Osteoblast (primary cell): ENCODE data around the gene DPP10. TPM values are rescaled to one million over a fixed set of nuclear protein-coding genes. Genes with fewer than 3 reads are reported as not detected.

ENCODE experiments used
- DNase-seq: peaks from one replicate; pipeline ENCODE4 v3.0.0; 2011; ENCODE audit warnings: low spot score, mixed read lengths; ENCODE audit not compliant: insufficient read length; ENCODE audit errors: missing footprints
- H2AFZ ChIP-seq: 2 replicates; pipeline ENCODE4 v1.6.0; 2011; ENCODE audit warnings: mild to moderate bottlenecking, low read length
- H3K27ac ChIP-seq: 2 replicates; pipeline ENCODE4 v1.5.1; 2011; ENCODE audit warnings: mild to moderate bottlenecking, low read depth, low read length, moderate library complexity
- H3K27me3 ChIP-seq: 2 replicates; pipeline ENCODE4 v1.6.0; 2012; ENCODE audit warnings: mild to moderate bottlenecking, control low read depth, inconsistent platforms, low read length, moderate library complexity; ENCODE audit not compliant: insufficient read depth
- H3K36me3 ChIP-seq: 2 replicates; pipeline ENCODE4 v1.5.1; 2011; ENCODE audit warnings: mild to moderate bottlenecking, low read length, control low read depth, moderate library complexity; ENCODE audit not compliant: insufficient read depth
- H3K4me1 ChIP-seq: 2 replicates; pipeline ENCODE4 v1.5.1; 2011; ENCODE audit warnings: mild to moderate bottlenecking, low read length, control low read depth, moderate library complexity; ENCODE audit not compliant: insufficient read depth
- H3K4me2 ChIP-seq: 2 replicates; pipeline ENCODE4 v1.6.0; 2011; ENCODE audit warnings: mild to moderate bottlenecking, low read length; ENCODE audit not compliant: insufficient read depth
- H3K4me3 ChIP-seq: fragments of 200-600 bp; sonication (generic); 3 replicates; pipeline ENCODE4 v1.5.1; 2012; ENCODE audit warnings: mild to moderate bottlenecking, low read length, inconsistent platforms; ENCODE audit not compliant: insufficient read depth
- H3K79me2 ChIP-seq: 2 replicates; pipeline ENCODE4 v1.6.0; 2012; ENCODE audit warnings: mild to moderate bottlenecking, low read length, control low read depth, inconsistent platforms; ENCODE audit not compliant: insufficient read depth
- H3K9me3 ChIP-seq: 2 replicates; pipeline ENCODE4 v1.5.1; 2011; ENCODE audit warnings: low read depth, low read length, control low read depth
- H4K20me1 ChIP-seq: 2 replicates; pipeline ENCODE4 v1.6.0; 2012; ENCODE audit warnings: mild to moderate bottlenecking, low read length, control low read depth; ENCODE audit not compliant: insufficient read depth
- total RNA-seq: library from RNA; depleted of rRNA; stranded (reverse); fragments of >200 nt; gene quantifications from 2 replicates; pipeline ENCODE4 v1.2.3, GENCODE V29; 2012
- TF ChIP-seq, protein P1 (sequence below): IDR thresholded peaks from 2 replicates; pipeline ENCODE4 v1.5.1; 2011; ENCODE audit warnings: mild to moderate bottlenecking, low read depth, low read length, moderate library complexity; ENCODE audit errors: extremely low read depth

The DPP10 gene
- total RNA-seq, 1 donor = not detected

DNA sequence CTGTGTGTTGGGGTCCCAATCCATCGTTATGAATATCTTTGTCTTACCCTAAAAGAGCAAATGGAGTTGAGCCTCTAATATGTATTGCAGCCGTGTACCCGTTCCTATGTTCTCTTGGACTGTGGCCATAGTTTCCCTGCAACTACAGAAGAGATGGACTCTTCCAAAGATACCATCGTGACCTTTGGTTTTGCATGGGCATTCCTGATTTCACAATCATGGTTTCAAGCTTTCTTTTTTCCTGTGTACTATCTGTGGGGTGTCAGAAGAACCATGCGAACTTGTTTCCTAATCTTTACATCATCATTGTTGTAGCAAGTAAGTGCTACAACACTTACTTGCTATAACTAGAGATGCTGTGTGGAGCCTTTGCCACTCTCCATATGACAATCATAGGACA, 1295.7 kb downstream of the DPP10 start:
- H3K36me3 ChIP-seq = no peaks in the 10 kb centered on the region
- no peak for DNase-seq
- no peak overlapping the region for H3K4me2 ChIP-seq
- no peak overlapping the region for H2AFZ ChIP-seq
- H3K27ac ChIP-seq = no peak overlapping the region
- peaks cover 2% of the 10 kb centered on the region for H3K9me3 ChIP-seq
- no peaks in the 10 kb centered on the region for H4K20me1 ChIP-seq
- H3K79me2 ChIP-seq = no peaks in the 10 kb centered on the region
- H3K27me3 ChIP-seq = no peaks in the 10 kb centered on the region
- TF ChIP-seq, protein P1, sequence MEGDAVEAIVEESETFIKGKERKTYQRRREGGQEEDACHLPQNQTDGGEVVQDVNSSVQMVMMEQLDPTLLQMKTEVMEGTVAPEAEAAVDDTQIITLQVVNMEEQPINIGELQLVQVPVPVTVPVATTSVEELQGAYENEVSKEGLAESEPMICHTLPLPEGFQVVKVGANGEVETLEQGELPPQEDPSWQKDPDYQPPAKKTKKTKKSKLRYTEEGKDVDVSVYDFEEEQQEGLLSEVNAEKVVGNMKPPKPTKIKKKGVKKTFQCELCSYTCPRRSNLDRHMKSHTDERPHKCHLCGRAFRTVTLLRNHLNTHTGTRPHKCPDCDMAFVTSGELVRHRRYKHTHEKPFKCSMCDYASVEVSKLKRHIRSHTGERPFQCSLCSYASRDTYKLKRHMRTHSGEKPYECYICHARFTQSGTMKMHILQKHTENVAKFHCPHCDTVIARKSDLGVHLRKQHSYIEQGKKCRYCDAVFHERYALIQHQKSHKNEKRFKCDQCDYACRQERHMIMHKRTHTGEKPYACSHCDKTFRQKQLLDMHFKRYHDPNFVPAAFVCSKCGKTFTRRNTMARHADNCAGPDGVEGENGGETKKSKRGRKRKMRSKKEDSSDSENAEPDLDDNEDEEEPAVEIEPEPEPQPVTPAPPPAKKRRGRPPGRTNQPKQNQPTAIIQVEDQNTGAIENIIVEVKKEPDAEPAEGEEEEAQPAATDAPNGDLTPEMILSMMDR = no peak
- H3K4me3 ChIP-seq = no peak overlapping the region
- H3K4me1 ChIP-seq = no peaks in the 10 kb centered on the region

DNA sequence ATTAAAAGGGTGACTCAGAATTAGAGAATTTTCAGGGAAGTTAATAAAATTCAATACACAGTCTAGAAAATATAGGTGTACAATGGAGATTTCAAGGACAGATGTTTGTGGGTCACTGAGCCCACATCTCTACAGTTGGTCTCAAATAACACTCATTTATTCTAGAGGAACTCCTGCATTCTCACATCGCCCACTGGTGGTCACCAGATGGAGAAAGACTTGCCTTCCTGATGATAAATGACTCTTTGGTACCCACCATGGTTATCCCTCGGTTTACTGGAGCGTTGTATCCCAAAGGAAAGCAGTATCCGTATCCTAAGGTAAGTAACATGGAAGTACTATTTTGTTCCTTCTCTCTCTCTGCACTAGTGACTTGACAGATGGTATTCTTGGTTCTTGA, 1297.1 kb downstream of the DPP10 start:
- H3K9me3 ChIP-seq = peaks cover 4% of the 10 kb centered on the region
- no peaks in the 10 kb centered on the region for H3K79me2 ChIP-seq
- no peak overlapping the region for H3K4me2 ChIP-seq
- no peak for DNase-seq
- no peak overlapping the region for H3K27ac ChIP-seq
- H3K4me1 ChIP-seq = no peaks in the 10 kb centered on the region
- H2AFZ ChIP-seq = no peak overlapping the region
- H4K20me1 ChIP-seq = no peaks in the 10 kb centered on the region
- H3K27me3 ChIP-seq = no peaks in the 10 kb centered on the region
- TF ChIP-seq, protein P1 = no peak
- H3K4me3 ChIP-seq = no peak overlapping the region
- H3K36me3 ChIP-seq = no peaks in the 10 kb centered on the region

DNA sequence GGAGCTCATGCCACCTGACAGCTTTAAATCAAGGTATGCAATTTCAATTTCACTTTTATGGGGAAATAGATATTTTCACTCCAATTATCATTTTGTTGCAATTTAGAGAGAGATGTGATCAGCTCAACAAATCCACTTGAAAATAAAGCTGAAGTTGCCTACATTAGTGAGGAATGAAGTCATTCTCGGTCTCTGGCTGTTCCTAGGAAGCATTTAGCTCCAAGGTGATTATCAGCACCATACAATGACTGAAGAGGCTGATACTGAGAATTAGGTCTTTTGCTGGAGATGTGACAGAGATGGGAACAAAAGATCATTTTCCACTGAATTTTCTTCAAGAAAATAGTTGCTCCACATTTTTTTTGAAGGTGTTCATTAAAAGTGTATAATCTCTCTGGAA, 1303.7 kb downstream of the DPP10 start:
- no peak for DNase-seq
- no peaks in the 10 kb centered on the region for H3K4me1 ChIP-seq
- H3K4me3 ChIP-seq = no peak overlapping the region
- H3K36me3 ChIP-seq = no peaks in the 10 kb centered on the region
- no peak overlapping the region for H3K27ac ChIP-seq
- H3K9me3 ChIP-seq = peaks cover 2% of the 10 kb centered on the region
- H4K20me1 ChIP-seq = no peaks in the 10 kb centered on the region
- TF ChIP-seq, protein P1 = no peak
- no peaks in the 10 kb centered on the region for H3K27me3 ChIP-seq
- no peak overlapping the region for H2AFZ ChIP-seq
- H3K79me2 ChIP-seq = no peaks in the 10 kb centered on the region
- H3K4me2 ChIP-seq = no peak overlapping the region

GRCh38 chr2:115757286-115757685, 1314.8 kb downstream of the DPP10 start:
- no peak overlapping the region for H3K4me2 ChIP-seq
- no peak for DNase-seq
- H3K27me3 ChIP-seq = no peaks in the 10 kb centered on the region
- H3K4me3 ChIP-seq = no peak overlapping the region
- H4K20me1 ChIP-seq = no peaks in the 10 kb centered on the region
- no peaks in the 10 kb centered on the region for H3K79me2 ChIP-seq
- H3K9me3 ChIP-seq = no peaks in the 10 kb centered on the region
- H3K4me1 ChIP-seq = no peaks in the 10 kb centered on the region
- no peak overlapping the region for H3K27ac ChIP-seq
- TF ChIP-seq, protein P1 = no peak
- H3K36me3 ChIP-seq = no peaks in the 10 kb centered on the region
- no peak overlapping the region for H2AFZ ChIP-seq
